Stimulated activated memory B cell treated with anti-CD40 and anti-IgM and Interleukin-4, amounts not matched to agents 10 μg/mL and 1 μg/mL and 100 μg/mL, for 72 hours (primary cell): ENCODE measurements around the gene COX7A1.
"Not testable (repeated sequence)": the region's sequence is repeated elsewhere in the genome, so short reads cannot be mapped to it uniquely, and the experiment has no call there.

ENCODE experiments used
- ATAC-seq: fragments of 150-1000 bp; cut with Tn5 transposase; 2 replicates; pipeline ENCODE4 v1.10.0; 2021
- H3K27ac Mint-ChIP-seq: one replicate; pipeline ENCODE4 v1.8.0; 2022; ENCODE audit warnings: mild to moderate bottlenecking, mixed read lengths
- H3K27me3 Mint-ChIP-seq: one replicate; pipeline ENCODE4 v1.8.0; 2022; ENCODE audit warnings: mixed read lengths
- H3K36me3 Mint-ChIP-seq: one replicate; pipeline ENCODE4 v1.8.0; 2022; ENCODE audit warnings: mixed read lengths
- H3K4me1 Mint-ChIP-seq: one replicate; pipeline ENCODE4 v1.8.0; 2022; ENCODE audit warnings: mixed read lengths
- H3K4me3 Mint-ChIP-seq: one replicate; pipeline ENCODE4 v1.8.0; 2022; ENCODE audit warnings: mild to moderate bottlenecking, moderate library complexity, mixed read lengths
- H3K9me3 Mint-ChIP-seq: one replicate; pipeline ENCODE4 v1.8.0; 2022; ENCODE audit warnings: mixed read lengths

COX7A1 gene

GRCh38 chr19:36151144-36152018, 866 bp downstream of the COX7A1 start:
- Mint-ChIP-seq H3K4me1 (no peaks in the 10 kb centered on the region), H3K36me3 (peaks cover 53% of the 10 kb centered on the region), H3K27me3 (no peaks in the 10 kb centered on the region), H3K27ac (no peak overlapping the region), H3K4me3 (no peak overlapping the region), H3K9me3 (no peaks in the 10 kb centered on the region)
- no peak for ATAC-seq

- ATAC-seq, result no peak
- Mint-ChIP-seq H3K27ac (no peak overlapping the region), H3K4me1 (no peaks in the 10 kb centered on the region), H3K9me3 (no peaks in the 10 kb centered on the region), H3K36me3 (peaks cover 60% of the 10 kb centered on the region), H3K27me3 (no peaks in the 10 kb centered on the region), H3K4me3 (no peak overlapping the region)
Observed at GRCh38 chr19:36150586-36150985, 1.7 kb downstream of the COX7A1 start.

- Mint-ChIP-seq H3K4me3 (no peak overlapping the region), H3K9me3 (no peaks in the 10 kb centered on the region), H3K36me3 (peaks cover 60% of the 10 kb centered on the region), H3K4me1 (no peaks in the 10 kb centered on the region), H3K27me3 (no peaks in the 10 kb centered on the region), H3K27ac (no peak overlapping the region)
- no peak for ATAC-seq
Observed at GRCh38 chr19:36149673-36150406, 2.4 kb downstream of the COX7A1 start.

- Mint-ChIP-seq H3K36me3 (peaks cover 63% of the 10 kb centered on the region), H3K9me3 (peaks cover 4% of the 10 kb centered on the region), H3K4me1 (peaks cover 20% of the 10 kb centered on the region), H3K4me3 (no peak overlapping the region), H3K27me3 (no peaks in the 10 kb centered on the region), H3K27ac (no peak overlapping the region)
- no peak for ATAC-seq
Observed at GRCh38 chr19:36144624-36145023, 7.6 kb downstream of the COX7A1 start.

GRCh38 chr19:36142496-36142895, 9.8 kb downstream of the COX7A1 start:
- peaks cover 20% of the 10 kb centered on the region for H3K4me1 Mint-ChIP-seq
- H3K27me3 Mint-ChIP-seq, result no peaks in the 10 kb centered on the region
- H3K4me3 Mint-ChIP-seq, result peak overlapping the region; percentile 27
- no peak for ATAC-seq
- no peak overlapping the region for H3K27ac Mint-ChIP-seq
- H3K36me3 Mint-ChIP-seq, result peaks cover 45% of the 10 kb centered on the region
- H3K9me3 Mint-ChIP-seq, result peaks cover 4% of the 10 kb centered on the region

- H3K4me1 Mint-ChIP-seq, result peaks cover 21% of the 10 kb centered on the region
- H3K27me3 Mint-ChIP-seq, result no peaks in the 10 kb centered on the region
- H3K4me3 Mint-ChIP-seq, result peak overlapping the region; percentile 83
- H3K27ac Mint-ChIP-seq, result no peak overlapping the region
- no peak for ATAC-seq
- H3K36me3 Mint-ChIP-seq, result peaks cover 41% of the 10 kb centered on the region
- H3K9me3 Mint-ChIP-seq, result peaks cover 4% of the 10 kb centered on the region
Observed at GRCh38 chr19:36142046-36142445, 10.2 kb downstream of the COX7A1 start.

- peaks cover 4% of the 10 kb centered on the region for H3K9me3 Mint-ChIP-seq
- no peaks in the 10 kb centered on the region for H3K27me3 Mint-ChIP-seq
- peaks cover 33% of the 10 kb centered on the region for H3K36me3 Mint-ChIP-seq
- peaks cover 28% of the 10 kb centered on the region for H3K4me1 Mint-ChIP-seq
- peak; percentile 83 for ATAC-seq
- peak overlapping the region; percentile 99 for H3K4me3 Mint-ChIP-seq
- H3K27ac Mint-ChIP-seq, result peak overlapping the region; percentile 98
Observed at GRCh38 chr19:36141039-36141927, 11.0 kb downstream of the COX7A1 start.

- Mint-ChIP-seq H3K4me3 (peak overlapping the region; percentile 99), H3K9me3 (peaks cover 4% of the 10 kb centered on the region), H3K36me3 (peaks cover 26% of the 10 kb centered on the region), H3K27me3 (no peaks in the 10 kb centered on the region), H3K4me1 (peaks cover 28% of the 10 kb centered on the region), H3K27ac (peak overlapping the region; percentile 98)
- peak; percentile 44 for ATAC-seq
Observed at GRCh38 chr19:36140304-36141038, 11.8 kb downstream of the COX7A1 start.

GRCh38 chr19:36139473-36140303, 12.6 kb downstream of the COX7A1 start, which contains the start of gene CAPNS1:
Gene CAPNS1 (plus strand): TSS chr19:36140066. CDS start chr19:36141012, 946 bp downstream.
- Mint-ChIP-seq H3K4me1 (peaks cover 28% of the 10 kb centered on the region), H3K9me3 (peaks cover 4% of the 10 kb centered on the region), H3K4me3 (peak within 1 kb of the TSS; percentile 99), H3K27ac (peak within 1 kb of the TSS; percentile 98), H3K36me3 (peaks cover 23% of the 10 kb centered on the region), H3K27me3 (no peaks in the 10 kb centered on the region)
- ATAC-seq, result peak; percentile 93

GRCh38 chr19:36139120-36139472, 13.2 kb downstream of the COX7A1 start:
- Mint-ChIP-seq H3K36me3 (peaks cover 23% of the 10 kb centered on the region), H3K27me3 (no peaks in the 10 kb centered on the region), H3K4me3 (peak overlapping the region; percentile 99), H3K27ac (peak overlapping the region; percentile 98), H3K4me1 (peaks cover 28% of the 10 kb centered on the region), H3K9me3 (peaks cover 4% of the 10 kb centered on the region)
- ATAC-seq, result no peak

- Mint-ChIP-seq H3K36me3 (peaks cover 13% of the 10 kb centered on the region), H3K27ac (peak overlapping the region; percentile 60), H3K4me3 (peak overlapping the region; percentile 62), H3K4me1 (peaks cover 26% of the 10 kb centered on the region), H3K27me3 (no peaks in the 10 kb centered on the region), H3K9me3 (peaks cover 4% of the 10 kb centered on the region)
- ATAC-seq, result no peak
Observed at GRCh38 chr19:36136964-36137686, 15.1 kb downstream of the COX7A1 start.

- H3K36me3 Mint-ChIP-seq, ATAC-seq, H3K9me3 Mint-ChIP-seq, H3K4me3 Mint-ChIP-seq, H3K27me3 Mint-ChIP-seq, H3K27ac Mint-ChIP-seq: not testable (repeated sequence)
- H3K4me1 Mint-ChIP-seq, result peaks cover 21% of the 10 kb centered on the region
Observed at GRCh38 chr19:36134867-36135266, 17.4 kb downstream of the COX7A1 start.

- not testable (repeated sequence) for ATAC-seq, H3K9me3 Mint-ChIP-seq, H3K4me3 Mint-ChIP-seq, H3K27ac Mint-ChIP-seq, H3K27me3 Mint-ChIP-seq, H3K36me3 Mint-ChIP-seq
- peaks cover 26% of the 10 kb centered on the region for H3K4me1 Mint-ChIP-seq
Observed at GRCh38 chr19:36131221-36131620, 21.0 kb downstream of the COX7A1 start.
